ENCODE measurements around the gene C2orf76.

GRCh38 chr2:119280680-119281079, 86.0 kb downstream of the C2orf76 start:
- TF ChIP-seq CTCF (IDR thresholded peaks at IDR 0.05; ENCODE audit: poor library complexity), result no peak
- no peak for TF ChIP-seq EZH2 (IDR thresholded peaks at IDR 0.05; ENCODE audit: borderline replicate concordance)
- TF ChIP-seq EZH2phosphoT487 (IDR thresholded peaks at IDR 0.05; ENCODE audit: low read depth, severe bottlenecking, unreplicated experiment), result no peak

Data from hepatocyte (in vitro differentiated cells).